K562 (cell line): ENCODE results near the gene ATP2B1. TPM values are rescaled to one million over a fixed set of nuclear protein-coding genes. Genes with fewer than 3 reads are reported as not detected.
A peak's percentile ranks its signal among the peaks of the same experiment; 100 is the strongest.

Experiments used
- ATF2 ChIP-seq: sonication (generic); formaldehyde crosslinking; IDR thresholded peaks from 2 replicates; pipeline ENCODE4 v1.8.1; 2022; ENCODE audit warnings: missing genetic modification reagents
- BRCA1 ChIP-seq, 2 experiments: fragments of 450-650 bp in 1 of 2; sonication (generic) in 1 of 2; formaldehyde crosslinking in 1 of 2; IDR thresholded peaks; 2 replicates each; pipeline versions ENCODE4 v1.5.0 to v1.6.1; 2017 to 2020; ENCODE audit warnings: mild to moderate bottlenecking in 1 of 2, missing genetic modification reagents in 1 of 2
- ELF4 ChIP-seq: fragments of 450-650 bp; formaldehyde crosslinking; IDR thresholded peaks from 2 replicates; pipeline ENCODE4 v1.4.0; 2022; ENCODE audit warnings: missing genetic modification characterization
- ETS2 ChIP-seq: IDR thresholded peaks from 2 replicates; pipeline ENCODE4 v1.6.1; 2016; ENCODE audit warnings: borderline replicate concordance, missing genetic modification characterization, mild to moderate bottlenecking, moderate library complexity, missing compliant biosample characterization; ENCODE audit not compliant: poor library complexity, severe bottlenecking
- FOXA1 ChIP-seq: fragments of 450-650 bp; IDR thresholded peaks from 2 replicates; pipeline ENCODE4 v1.6.1; 2016; ENCODE audit warnings: mild to moderate bottlenecking, borderline replicate concordance
- FOXK1 ChIP-seq: sonication (generic); formaldehyde crosslinking; IDR thresholded peaks from 2 replicates; pipeline ENCODE4 v1.8.0; 2022; ENCODE audit warnings: missing genetic modification reagents, mild to moderate bottlenecking, borderline replicate concordance
- HDAC6 ChIP-seq: IDR thresholded peaks from 2 replicates; pipeline ENCODE4 v1.6.1; 2012; ENCODE audit warnings: low read depth, mild to moderate bottlenecking, control low read depth, inconsistent platforms, low read length, moderate library complexity
- HMBOX1 ChIP-seq: sonication (generic); IDR thresholded peaks from 2 replicates; pipeline ENCODE4 v1.6.1; 2016
- IRF1 ChIP-seq: sonication (generic); formaldehyde crosslinking; IDR thresholded peaks from 2 replicates; pipeline ENCODE4 v1.8.0; 2022; ENCODE audit warnings: missing genetic modification reagents, mild to moderate bottlenecking, borderline replicate concordance
- MIER1 ChIP-seq: fragments of 450-650 bp; IDR thresholded peaks from 2 replicates; pipeline ENCODE4 v1.6.1; 2016; ENCODE audit warnings: antibody characterized with exemption, mild to moderate bottlenecking, low read depth
- NCOA2 ChIP-seq, 2 experiments: fragments of 450-650 bp; IDR thresholded peaks; 2 replicates each; pipeline ENCODE4 v1.6.1; 2018; ENCODE audit warnings: mild to moderate bottlenecking in 2 of 2, moderate library complexity in 1 of 2; ENCODE audit not compliant: partially characterized antibody in 2 of 2
- SNRNP70 ChIP-seq: fragments of 200-400 bp; formaldehyde crosslinking; optimal IDR thresholded peaks from 2 replicates; pipeline ENCODE3; 2017; ENCODE audit warnings: low read depth, low read length
- THAP7 ChIP-seq: fragments of 250-450 bp; sonication (Bioruptor Pico); IDR thresholded peaks from 2 replicates; pipeline ENCODE4 v1.5.0; 2021
- TSHZ1 ChIP-seq: fragments of 250-450 bp; sonication (Bioruptor Pico); IDR thresholded peaks from 2 replicates; pipeline ENCODE4 v1.4.0; 2020; ENCODE audit warnings: mild to moderate bottlenecking, moderate library complexity
- U2AF1 ChIP-seq: fragments of 200-400 bp; formaldehyde crosslinking; optimal IDR thresholded peaks from 2 replicates; pipeline ENCODE3; 2017; ENCODE audit warnings: mild to moderate bottlenecking, low read depth, low read length, moderate library complexity
- XRCC4 ChIP-seq: IDR thresholded peaks from one replicate; pipeline ENCODE4 v1.6.1; 2011; ENCODE audit not compliant: insufficient read depth, insufficient read length; ENCODE audit errors: extremely low read depth
- ZNF197 ChIP-seq: fragments of 200-800 bp; sonication (Bioruptor generic); IDR thresholded peaks from 2 replicates; pipeline ENCODE4 v1.6.1; 2016; ENCODE audit warnings: low read depth, missing genetic modification characterization, missing compliant biosample characterization
- ZNF263 ChIP-seq: sonication (generic); formaldehyde crosslinking; IDR thresholded peaks from 2 replicates; pipeline ENCODE4 v1.8.0; 2022; ENCODE audit warnings: mild to moderate bottlenecking, missing genetic modification reagents, borderline replicate concordance
- ZNF41 ChIP-seq: fragments of 250-450 bp; sonication (Bioruptor Pico); conservative IDR thresholded peaks from 2 replicates; pipeline ENCODE4 v1.4.0; 2020; ENCODE audit warnings: mild to moderate bottlenecking
- polyA plus RNA-seq, 8 experiments: library from polyadenylated mRNA; depleted of rRNA in 4 of 8; stranded (reverse) in 5 of 8; unstranded in 3 of 8; fragments of >200 nt; fragmentation: Nextera tagmentation in 2 of 8; fragmentation: Illumina TruSeq in 1 of 8; extraction: Ambion mirVana in 2 of 8; extraction: Trizol in 1 of 8; gene quantifications; 2 replicates each; pipeline versions ENCODE4 v1.2.1 to v1.2.3, GENCODE V29; 2011 to 2014; ENCODE audit warnings: inconsistent platforms in 1 of 8, missing spikeins in 1 of 8
- total RNA-seq, 7 experiments: library from RNA; depleted of rRNA in 6 of 7; stranded (reverse); fragments of >200 nt in 6 of 7; fragmentation: Illumina TruSeq in 2 of 7; extraction: Trizol in 2 of 7; gene quantifications; 2 replicates each; pipeline versions ENCODE4 v1.2.1 to v1.2.3, GENCODE V29; 2011 to 2021; ENCODE audit warnings: low replicate concordance in 1 of 7

ATP2B1 gene
- total and polyA plus RNA-seq, 9 of the 15 experiments (the other 6 are each of a cell fraction or from before 2014, with no cell fraction given) = 8.6 to 39.0 (median 27.8) TPM

- TF ChIP-seq TSHZ1 (CRISPR knock-in tag) = no peak
- TF ChIP-seq ETS2 (tag) = no peak
- TF ChIP-seq U2AF1 = no peak
- TF ChIP-seq ZNF197 (CRISPR knock-in tag) = 0 out of 2 replicates have a peak, but pooled peaks have one; percentile 6
- TF ChIP-seq SNRNP70 = no peak
- no peak for TF ChIP-seq BRCA1 (IDR thresholded peaks at IDR 0.05)
- TF ChIP-seq BRCA1 (CRISPR knock-in tag; IDR thresholded peaks at IDR 0.05) = no peak
- TF ChIP-seq XRCC4 = no peak
- no peak for TF ChIP-seq FOXA1
- no peak for TF ChIP-seq NCOA2 (IDR thresholded peaks at IDR 0.05; ENCODE audit: partially characterized antibody in 2 of 2)
- no peak for TF ChIP-seq MIER1
- TF ChIP-seq FOXK1 (CRISPR knock-in tag) = no peak
- no peak for TF ChIP-seq THAP7 (CRISPR knock-in tag)
- no peak for TF ChIP-seq HDAC6
- no peak; the same call in 1 of the 2 replicates for TF ChIP-seq ATF2 (CRISPR knock-in tag)
- no peak for TF ChIP-seq ZNF41 (CRISPR knock-in tag)
- no peak for TF ChIP-seq IRF1
- TF ChIP-seq ZNF263 (CRISPR knock-in tag) = no peak; the same call in 1 of the 2 replicates
- peak; percentile 26 for TF ChIP-seq ELF4 (CRISPR knock-in tag)
- no peak for TF ChIP-seq HMBOX1
Observed at GRCh38 chr12:89709157-89709994, 738 bp upstream of the ATP2B1 start (continued).
